Activated CD4-positive, alpha-beta T cell treated with anti-CD3 and anti-CD28 coated beads, Interleukin-2, amount 10 ng/mL, durations not matched to agents 7 days and 5 days (primary cell): ENCODE data around the gene RPL23. TPM values are rescaled to one million over a fixed set of nuclear protein-coding genes. Genes with fewer than 3 reads are reported as not detected.

ENCODE experiments used
- CTCF ChIA-PET: fragments of 350-600 bp; sonication (Branson Sonifier 250); formaldehyde crosslinking; loops from one replicate; lab custom pipeline; 2021; ENCODE audit warnings: antibody characterized with exemption; lab: Charles Lee
- POLR2A ChIA-PET: fragments of 350-600 bp; sonication (Branson Sonifier 250); formaldehyde crosslinking; loops from one replicate; lab custom pipeline; 2021; ENCODE audit warnings: antibody characterized with exemption; lab: Charles Lee
- DNase-seq: peaks from one replicate; pipeline ENCODE4 v3.0.0-alpha.2; 2020
- H3K27ac Mint-ChIP-seq: one replicate; pipeline ENCODE4 v1.8.0; 2021; ENCODE audit warnings: mild to moderate bottlenecking, moderate library complexity, mixed read lengths
- H3K27me3 Mint-ChIP-seq: one replicate; pipeline ENCODE4 v1.8.0; 2021; ENCODE audit warnings: mixed read lengths
- H3K36me3 Mint-ChIP-seq: one replicate; pipeline ENCODE4 v1.8.0; 2021; ENCODE audit warnings: low read depth, mixed read lengths
- H3K4me1 Mint-ChIP-seq: one replicate; pipeline ENCODE4 v1.8.0; 2021; ENCODE audit warnings: mixed read lengths
- H3K4me3 Mint-ChIP-seq: one replicate; pipeline ENCODE4 v1.8.0; 2021; ENCODE audit warnings: mild to moderate bottlenecking, moderate library complexity, mixed read lengths
- H3K9me3 Mint-ChIP-seq: one replicate; pipeline ENCODE4 v1.8.0; 2021; ENCODE audit warnings: mixed read lengths
- total RNA-seq, 2 experiments: library from RNA; stranded (reverse); gene quantifications; one replicate each; pipeline ENCODE4 v1.2.3, GENCODE V29; 2021

RPL23 gene
- total RNA-seq: 1,000 to 10,000 TPM; 1,147 to 1,160 TPM

DNA sequence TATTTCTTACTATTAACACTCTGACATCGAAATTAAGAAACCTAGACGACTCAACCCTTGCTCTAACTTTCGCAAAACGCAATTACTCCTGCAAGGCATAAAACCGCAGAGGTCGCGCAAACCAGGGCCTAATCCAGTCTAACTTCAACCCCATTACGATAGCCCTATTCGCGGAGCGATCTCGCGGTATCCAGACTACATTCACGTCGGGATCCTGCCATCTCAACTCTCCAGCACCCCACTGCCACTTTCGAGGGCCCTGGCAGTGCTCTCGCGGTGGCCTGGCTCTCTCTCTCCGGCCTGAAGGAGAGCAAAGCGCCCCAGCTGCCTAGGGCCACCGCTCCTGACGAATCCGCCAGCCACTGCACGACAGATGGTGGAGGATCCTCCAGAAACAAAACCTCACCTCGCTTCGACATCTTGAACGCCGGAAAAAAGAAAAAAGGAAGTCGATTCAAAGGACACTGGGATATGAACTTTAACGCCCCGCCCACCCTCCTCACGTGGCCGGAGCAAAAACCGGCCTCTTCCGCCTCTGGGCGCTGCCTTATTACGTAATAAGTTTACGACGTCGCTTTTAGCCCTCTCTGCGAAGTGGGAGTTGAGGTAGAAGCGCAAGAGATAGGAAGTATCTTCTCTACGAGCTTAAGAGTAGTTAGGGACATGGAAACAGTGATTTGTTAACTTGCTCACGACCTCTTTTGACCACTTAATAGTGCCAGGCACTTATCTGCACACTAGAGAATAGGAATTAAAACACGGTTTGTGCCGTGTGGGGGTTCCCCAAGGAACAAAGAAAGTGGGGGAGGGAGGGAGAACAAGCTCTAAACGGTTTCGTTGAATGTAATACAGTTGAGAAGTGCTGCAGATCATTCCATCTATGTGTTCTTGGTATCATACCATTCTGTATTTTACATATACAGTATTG is at the start of gene RPL23:
Gene RPL23 (minus strand): TSS at position 430 of the 928 bp plus-strand sequence. CDS start 11 bp downstream, at position 419.
- ChIA-PET CTCF (interaction anchor here (0.6 to 3.6 kb wide), 12 partner anchors 10 to 300 kb away, joined by 3 to 16 read pairs (median 3); partner anchors contain the start of genes CWC25 and LASP1), POLR2A (interaction anchor here (0.6 to 1.2 kb wide), 6 partner anchors 14 to 300 kb away, joined by 3 to 6 read pairs (median 4); partner anchors contain the start of genes CWC25 and LASP1)
- H3K4me3 Mint-ChIP-seq: peak within 1 kb of the TSS; percentile 92
- DNase-seq: peak; percentile 95
- H3K4me1 Mint-ChIP-seq: peaks cover 47% of the 10 kb centered on the region
- H3K36me3 Mint-ChIP-seq: peaks cover 48% of the 10 kb centered on the region
- no peaks in the 10 kb centered on the region for H3K9me3 Mint-ChIP-seq
- no peaks in the 10 kb centered on the region for H3K27me3 Mint-ChIP-seq
- H3K27ac Mint-ChIP-seq: peak within 1 kb of the TSS; percentile 98

DNA sequence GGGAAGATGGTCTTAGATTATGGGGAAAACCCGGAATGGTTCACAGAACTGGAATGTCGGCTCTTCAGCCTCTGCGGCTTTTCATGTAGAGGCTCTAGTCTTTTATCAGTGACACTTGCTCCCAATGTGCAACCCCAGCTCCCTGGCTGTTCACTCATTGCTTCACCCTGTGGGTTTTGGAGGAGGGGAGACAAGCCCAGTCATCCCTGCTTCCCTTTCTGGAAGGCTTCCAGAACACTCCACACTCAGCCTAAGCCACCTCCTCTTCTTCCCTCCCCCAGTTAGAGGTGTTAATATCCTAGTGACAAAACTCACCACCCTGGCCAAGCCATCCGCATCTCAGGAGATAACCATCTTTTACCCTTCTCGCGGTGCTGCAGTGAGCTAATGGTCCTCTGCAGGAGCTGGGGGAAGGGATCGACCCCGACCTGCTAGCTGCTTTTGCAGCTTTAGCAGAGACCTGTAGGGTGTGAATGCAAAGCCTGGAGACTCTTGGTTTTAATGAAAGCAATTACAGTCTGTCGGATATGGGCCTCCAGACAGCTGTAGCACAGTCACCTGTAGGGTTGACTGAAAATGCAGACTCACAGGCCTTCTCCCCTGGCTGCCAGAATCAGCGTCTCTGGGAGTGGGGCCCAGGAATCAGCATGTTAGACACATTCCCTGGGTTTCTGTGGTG is 47.6 kb upstream of the RPL23 start:
- Mint-ChIP-seq H3K27me3 (no peaks in the 10 kb centered on the region), H3K27ac (peak overlapping the region; percentile 82), H3K36me3 (peaks cover 71% of the 10 kb centered on the region), H3K4me1 (peaks cover 56% of the 10 kb centered on the region), H3K9me3 (no peaks in the 10 kb centered on the region), H3K4me3 (no peak overlapping the region)
- CTCF ChIA-PET: interaction anchor here (0.8 to 1.6 kb wide), 6 partner anchors 11 to 337 kb away, joined by 3 read pairs; partner anchors contain the start of gene LASP1
- DNase-seq: peak; percentile 24
- POLR2A ChIA-PET: interaction anchor here (1.1 kb wide), 1 partner anchor 24 kb away, joined by 3 read pairs; the partner anchor contains the start of gene LASP1NB

DNA sequence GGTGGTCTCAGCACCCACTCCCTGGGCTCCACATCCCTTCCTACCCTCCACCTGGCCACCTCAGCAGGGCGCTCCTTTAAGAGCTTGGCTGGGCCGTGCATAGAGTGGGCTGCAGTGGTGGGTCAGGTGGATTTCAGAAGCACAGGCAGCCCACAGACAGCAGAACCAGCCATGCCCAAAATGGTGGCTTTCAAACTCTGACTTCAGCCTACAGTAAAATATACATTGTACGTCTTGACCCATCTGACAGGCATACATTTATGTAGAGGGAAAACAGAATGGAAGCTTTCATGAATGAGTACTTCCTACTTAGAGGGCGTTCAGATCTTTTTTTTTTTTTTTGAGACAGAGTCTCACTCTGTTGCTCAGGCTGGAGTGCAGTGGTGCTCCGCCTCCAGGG is 45.9 kb upstream of the RPL23 start:
- CTCF ChIA-PET: interaction anchor here (0.5 to 1.1 kb wide), 4 partner anchors 22 to 30 kb away, joined by 3 to 4 read pairs (median 3); no protein-coding TSS in a partner anchor
- POLR2A ChIA-PET: interaction anchor here (0.7 kb wide), 1 partner anchor 73 kb away, joined by 4 read pairs; no protein-coding TSS in a partner anchor
- peak overlapping the region; percentile 69 for H3K4me3 Mint-ChIP-seq
- H3K9me3 Mint-ChIP-seq: no peaks in the 10 kb centered on the region
- peaks cover 62% of the 10 kb centered on the region for H3K4me1 Mint-ChIP-seq
- no peak for DNase-seq
- peak overlapping the region; percentile 91 for H3K27ac Mint-ChIP-seq
- H3K36me3 Mint-ChIP-seq: peaks cover 72% of the 10 kb centered on the region
- H3K27me3 Mint-ChIP-seq: no peaks in the 10 kb centered on the region

DNA sequence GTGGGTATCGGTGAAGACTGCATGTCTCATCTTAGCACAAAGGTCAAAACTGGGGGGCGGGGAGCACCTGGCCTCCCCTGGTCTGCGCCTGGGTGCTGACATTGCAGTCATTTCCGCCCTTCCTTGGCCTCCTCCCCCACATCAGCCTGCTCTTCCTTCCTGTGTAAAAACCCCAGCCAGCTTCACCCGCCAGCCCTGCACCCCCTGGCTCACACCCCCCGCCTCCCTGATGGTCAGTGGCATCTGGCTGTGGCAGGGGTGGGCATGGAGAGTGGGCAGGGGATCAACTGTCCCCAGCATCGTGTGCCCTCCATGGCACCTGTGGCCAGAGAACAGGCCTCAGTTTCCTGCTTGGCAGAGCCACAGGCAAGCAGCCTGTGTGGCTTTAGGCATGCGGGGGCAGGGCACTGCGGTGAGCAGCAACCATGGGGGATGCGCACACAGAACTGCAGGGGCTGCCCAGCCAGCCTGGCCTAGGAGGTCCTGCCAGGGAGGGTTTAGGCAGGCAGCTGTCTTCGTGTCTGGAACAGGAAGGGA is 45.4 kb upstream of the RPL23 start:
- H3K27me3 Mint-ChIP-seq: no peaks in the 10 kb centered on the region
- peak; percentile 83 for DNase-seq
- peaks cover 71% of the 10 kb centered on the region for H3K36me3 Mint-ChIP-seq
- POLR2A ChIA-PET: no interaction called here
- peak overlapping the region; percentile 69 for H3K4me3 Mint-ChIP-seq
- peaks cover 68% of the 10 kb centered on the region for H3K4me1 Mint-ChIP-seq
- H3K27ac Mint-ChIP-seq: peak overlapping the region; percentile 91
- CTCF ChIA-PET: interaction anchor here (0.5 to 1.9 kb wide), 9 partner anchors 9 to 81 kb away, joined by 3 to 5 read pairs (median 3); no protein-coding TSS in a partner anchor
- H3K9me3 Mint-ChIP-seq: no peaks in the 10 kb centered on the region

DNA sequence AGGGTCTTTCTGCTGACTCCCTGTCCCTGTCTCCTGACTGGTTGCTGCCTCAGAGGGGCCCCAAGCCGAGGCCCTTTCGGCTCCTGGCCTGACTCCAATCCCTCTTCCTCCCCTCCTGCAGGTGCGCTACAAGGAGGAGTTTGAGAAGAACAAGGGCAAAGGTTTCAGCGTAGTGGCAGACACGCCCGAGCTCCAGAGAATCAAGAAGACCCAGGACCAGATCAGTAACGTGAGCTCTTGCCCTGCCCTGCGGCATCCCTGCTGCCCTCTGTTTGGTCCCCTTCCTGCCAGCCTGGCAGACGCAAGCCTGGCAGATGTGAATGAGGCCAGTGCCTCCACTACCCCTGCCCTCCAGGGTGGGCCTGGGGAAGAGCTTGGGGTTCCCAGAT is 44.8 kb upstream of the RPL23 start:
- Mint-ChIP-seq H3K27me3 (no peaks in the 10 kb centered on the region), H3K4me3 (peak overlapping the region; percentile 69), H3K27ac (peak overlapping the region; percentile 91), H3K9me3 (no peaks in the 10 kb centered on the region), H3K36me3 (peaks cover 68% of the 10 kb centered on the region), H3K4me1 (peaks cover 74% of the 10 kb centered on the region)
- POLR2A ChIA-PET: no interaction called here
- CTCF ChIA-PET: interaction anchor here (0.6 to 1.9 kb wide), 10 partner anchors 8 to 82 kb away, joined by 3 to 5 read pairs (median 4); no protein-coding TSS in a partner anchor
- DNase-seq: peak; percentile 41

DNA sequence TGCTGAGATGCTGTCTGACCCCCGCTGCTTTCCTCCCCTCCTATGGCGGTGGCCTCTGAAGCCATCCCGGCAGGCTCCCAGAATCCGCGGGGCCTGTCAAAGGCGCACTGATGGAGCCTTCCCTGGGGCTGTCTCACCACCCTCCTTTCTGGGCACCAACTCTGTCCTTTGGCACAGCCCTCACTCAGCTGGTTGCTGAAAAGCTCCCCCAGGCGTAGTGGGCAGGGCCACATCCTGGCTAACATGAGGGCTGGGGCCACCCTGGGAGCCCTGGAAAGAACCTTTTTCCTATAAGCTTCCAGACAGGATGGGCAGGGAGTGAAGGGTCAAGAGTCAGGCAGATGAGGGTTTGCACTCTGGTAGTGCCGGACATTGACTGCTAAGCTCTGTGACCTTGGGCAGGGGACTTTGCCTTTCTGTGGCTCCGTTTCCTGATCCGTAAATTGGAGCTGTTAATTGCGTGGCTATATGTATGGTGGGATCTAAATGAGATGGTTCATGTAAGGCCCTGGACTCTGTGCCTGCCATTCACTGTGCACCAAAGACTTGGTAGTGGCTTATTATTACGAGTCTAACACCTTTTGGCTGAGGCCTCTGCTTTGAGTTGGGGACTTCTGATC is 44.3 kb upstream of the RPL23 start:
- peaks cover 64% of the 10 kb centered on the region for H3K36me3 Mint-ChIP-seq
- POLR2A ChIA-PET: no interaction called here
- H3K4me3 Mint-ChIP-seq: peak overlapping the region; percentile 69
- CTCF ChIA-PET: interaction anchor here (1.0 to 1.9 kb wide), 9 partner anchors 8 to 26 kb away, joined by 3 to 5 read pairs (median 5); no protein-coding TSS in a partner anchor
- no peaks in the 10 kb centered on the region for H3K27me3 Mint-ChIP-seq
- DNase-seq: no peak
- no peaks in the 10 kb centered on the region for H3K9me3 Mint-ChIP-seq
- peaks cover 76% of the 10 kb centered on the region for H3K4me1 Mint-ChIP-seq
- peak overlapping the region; percentile 91 for H3K27ac Mint-ChIP-seq

DNA sequence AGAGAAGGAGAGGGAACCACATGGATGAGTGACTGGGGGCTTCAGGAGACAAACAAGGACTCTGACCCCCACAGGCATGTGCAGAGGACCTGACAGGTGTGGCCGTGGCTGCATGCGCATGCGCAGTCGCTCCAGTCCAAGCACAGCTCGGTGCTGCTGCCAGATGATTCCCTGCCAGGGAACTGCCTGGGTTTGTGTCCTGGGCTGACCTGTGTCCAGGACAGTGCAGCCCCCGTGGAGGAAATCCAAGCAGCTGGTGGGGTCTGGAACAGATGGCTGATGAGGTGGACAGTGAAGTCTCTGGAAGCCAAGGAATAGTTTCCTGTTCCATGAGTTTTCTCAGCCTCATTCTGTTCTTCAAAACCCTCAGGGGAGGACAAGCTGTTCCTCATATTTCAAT is 43.7 kb upstream of the RPL23 start:
- ChIA-PET CTCF (interaction anchor here (1.2 to 1.9 kb wide), 5 partner anchors 12 to 26 kb away, joined by 3 to 5 read pairs (median 3); no protein-coding TSS in a partner anchor), POLR2A (no interaction called here)
- Mint-ChIP-seq H3K4me3 (no peak overlapping the region), H3K27me3 (no peaks in the 10 kb centered on the region), H3K9me3 (no peaks in the 10 kb centered on the region), H3K4me1 (peaks cover 82% of the 10 kb centered on the region), H3K27ac (peak overlapping the region; percentile 91), H3K36me3 (peaks cover 66% of the 10 kb centered on the region)
- DNase-seq: no peak

DNA sequence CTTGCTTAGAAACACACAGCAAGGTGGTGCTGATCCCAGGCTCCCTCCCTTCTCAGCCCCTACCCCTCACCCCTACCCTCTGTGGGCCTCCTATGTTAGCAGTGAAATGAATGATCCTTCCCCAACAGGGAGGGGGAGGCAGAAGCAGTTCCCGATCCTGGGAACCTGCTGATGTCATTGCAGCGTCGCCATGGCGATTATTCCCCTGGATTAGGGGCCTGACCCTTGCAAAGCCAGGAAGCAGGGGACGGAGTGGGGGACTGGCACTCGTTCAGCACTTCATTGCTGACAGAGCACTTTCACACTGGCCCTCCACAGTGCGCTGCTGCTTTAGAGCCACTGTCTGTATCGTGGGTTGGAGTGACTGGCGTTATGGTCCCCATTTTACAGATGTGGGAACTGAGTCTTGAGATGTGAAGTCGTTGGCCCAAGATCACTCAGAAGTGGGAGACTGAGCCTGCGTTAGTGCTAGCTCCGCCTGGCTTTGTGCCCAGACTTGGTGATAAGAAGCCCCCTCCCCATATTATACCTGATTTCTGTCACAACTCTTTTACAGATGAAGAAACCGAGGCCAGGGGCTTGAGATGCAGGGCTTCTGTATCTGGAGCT is 42.9 kb upstream of the RPL23 start:
- H3K27me3 Mint-ChIP-seq: no peaks in the 10 kb centered on the region
- peak overlapping the region; percentile 72 for H3K27ac Mint-ChIP-seq
- H3K4me1 Mint-ChIP-seq: peaks cover 87% of the 10 kb centered on the region
- no peaks in the 10 kb centered on the region for H3K9me3 Mint-ChIP-seq
- no peak for DNase-seq
- POLR2A ChIA-PET: no interaction called here
- peaks cover 70% of the 10 kb centered on the region for H3K36me3 Mint-ChIP-seq
- H3K4me3 Mint-ChIP-seq: no peak overlapping the region
- CTCF ChIA-PET: no interaction called here

DNA sequence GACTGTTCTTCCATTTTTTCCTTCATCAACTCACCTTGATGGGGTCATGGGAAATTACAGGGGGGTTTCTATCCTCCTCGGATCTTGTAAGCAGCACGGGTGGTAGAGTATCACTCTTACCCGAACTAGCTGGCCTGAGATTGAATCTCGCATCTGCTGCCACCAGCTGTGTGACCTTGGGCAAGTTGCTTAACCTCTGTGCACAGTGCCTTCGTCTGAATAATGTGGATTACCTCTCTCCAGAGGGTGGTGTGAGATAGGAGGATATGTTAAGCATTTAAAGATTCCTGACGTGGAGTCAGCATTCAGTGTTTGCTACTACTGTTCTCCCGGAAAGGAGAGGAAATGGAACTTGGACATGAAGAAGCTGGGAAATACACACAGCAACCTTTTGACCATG is 40.8 kb upstream of the RPL23 start:
- DNase-seq: no peak
- no peaks in the 10 kb centered on the region for H3K27me3 Mint-ChIP-seq
- H3K4me3 Mint-ChIP-seq: no peak overlapping the region
- H3K4me1 Mint-ChIP-seq: peaks cover 90% of the 10 kb centered on the region
- H3K9me3 Mint-ChIP-seq: no peaks in the 10 kb centered on the region
- CTCF ChIA-PET: interaction anchor here (1.1 to 1.4 kb wide), 2 partner anchors 9 to 21 kb away, joined by 4 to 7 read pairs; no protein-coding TSS in a partner anchor
- H3K27ac Mint-ChIP-seq: peak overlapping the region; percentile 3
- peaks cover 70% of the 10 kb centered on the region for H3K36me3 Mint-ChIP-seq
- POLR2A ChIA-PET: interaction anchor here (0.9 kb wide), 1 partner anchor 12 kb away, joined by 3 read pairs; no protein-coding TSS in a partner anchor

DNA sequence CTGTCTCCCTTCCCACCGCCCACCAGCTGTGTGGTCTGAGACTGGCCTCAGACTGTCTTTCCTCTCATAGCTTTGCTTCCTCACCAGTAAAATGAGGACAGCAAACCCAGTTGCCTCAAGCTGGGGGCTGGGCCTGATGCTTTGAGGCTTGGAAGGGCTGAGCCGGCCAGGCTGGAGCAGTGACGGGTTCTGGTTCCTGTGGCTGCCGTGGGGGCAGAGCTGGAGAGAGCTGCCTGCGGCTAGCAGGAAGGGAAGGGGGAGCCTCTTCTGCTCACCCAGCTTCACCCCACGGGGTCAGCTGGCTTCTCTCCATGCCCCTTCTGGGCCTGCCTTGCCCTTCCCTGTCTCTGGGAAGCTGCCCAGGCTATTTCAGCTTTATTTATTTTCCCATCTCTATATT is 40.1 kb upstream of the RPL23 start:
- Mint-ChIP-seq H3K36me3 (peaks cover 67% of the 10 kb centered on the region), H3K4me3 (no peak overlapping the region), H3K27me3 (no peaks in the 10 kb centered on the region), H3K27ac (peak overlapping the region; percentile 90), H3K9me3 (no peaks in the 10 kb centered on the region), H3K4me1 (peaks cover 90% of the 10 kb centered on the region)
- peak; percentile 25 for DNase-seq
- POLR2A ChIA-PET: interaction anchor here (0.7 to 0.9 kb wide), 2 partner anchors 12 to 33 kb away, joined by 3 to 4 read pairs; no protein-coding TSS in a partner anchor
- CTCF ChIA-PET: interaction anchor here (1.1 to 1.4 kb wide), 2 partner anchors 8 to 20 kb away, joined by 4 to 7 read pairs; no protein-coding TSS in a partner anchor

DNA sequence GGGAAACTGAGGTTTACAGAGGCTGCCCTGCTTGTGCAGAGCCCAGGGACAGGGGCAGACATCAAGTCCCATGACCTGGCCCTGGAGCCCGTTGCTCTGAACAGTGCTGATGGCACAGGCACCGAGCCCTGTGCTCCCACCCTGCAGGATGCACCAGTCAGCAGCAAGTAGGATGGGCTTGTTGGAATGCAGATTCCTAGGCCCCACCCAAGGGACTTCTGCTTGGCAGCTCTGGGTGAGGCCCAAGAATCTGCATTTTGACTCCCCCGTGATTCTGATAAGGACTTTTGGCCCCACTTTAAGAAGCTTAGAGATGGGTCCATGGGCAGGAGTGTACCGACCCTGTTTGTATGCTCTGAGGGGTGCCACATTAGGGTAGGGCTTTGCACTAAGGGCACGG is 39.6 kb upstream of the RPL23 start:
- no peaks in the 10 kb centered on the region for H3K9me3 Mint-ChIP-seq
- H3K27me3 Mint-ChIP-seq: no peaks in the 10 kb centered on the region
- ChIA-PET CTCF (interaction anchor here (1.1 to 1.4 kb wide), 2 partner anchors 8 to 19 kb away, joined by 4 to 7 read pairs; no protein-coding TSS in a partner anchor), POLR2A (interaction anchor here (0.7 kb wide), 1 partner anchor 33 kb away, joined by 4 read pairs; no protein-coding TSS in a partner anchor)
- peaks cover 67% of the 10 kb centered on the region for H3K36me3 Mint-ChIP-seq
- peak overlapping the region; percentile 90 for H3K27ac Mint-ChIP-seq
- peaks cover 89% of the 10 kb centered on the region for H3K4me1 Mint-ChIP-seq
- H3K4me3 Mint-ChIP-seq: no peak overlapping the region
- no peak for DNase-seq
